ENCODE results near the gene INAFM2.

DNA sequence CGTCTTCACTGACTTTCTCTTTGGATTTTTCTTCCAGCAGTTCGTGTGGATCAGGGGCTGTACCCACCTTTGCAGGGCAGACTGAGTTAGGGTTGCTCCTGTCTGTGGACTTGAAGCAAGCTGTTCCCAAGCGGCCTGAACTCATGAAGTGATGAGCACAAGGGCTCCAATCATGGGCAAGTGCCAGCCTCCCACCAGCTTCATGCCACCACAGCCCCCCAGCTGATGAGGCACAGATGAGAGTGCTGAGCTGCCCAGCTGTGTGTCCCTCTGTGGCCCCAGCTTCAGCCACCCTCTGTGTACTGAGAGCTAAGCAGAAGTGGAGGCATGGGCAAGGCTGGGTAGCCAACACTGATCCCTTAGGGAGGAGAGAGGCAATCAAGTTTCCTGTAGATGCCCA is 12.5 kb upstream of the INAFM2 start:
- no peak for TF ChIP-seq CTCF (tag by site-specific recombination; IDR thresholded peaks at IDR 0.05)
- no peak for TF ChIP-seq HOXA7 (CRISPR knock-in tag; IDR thresholded peaks at IDR 0.05; ENCODE audit: borderline replicate concordance)
- TF ChIP-seq, protein P1, sequence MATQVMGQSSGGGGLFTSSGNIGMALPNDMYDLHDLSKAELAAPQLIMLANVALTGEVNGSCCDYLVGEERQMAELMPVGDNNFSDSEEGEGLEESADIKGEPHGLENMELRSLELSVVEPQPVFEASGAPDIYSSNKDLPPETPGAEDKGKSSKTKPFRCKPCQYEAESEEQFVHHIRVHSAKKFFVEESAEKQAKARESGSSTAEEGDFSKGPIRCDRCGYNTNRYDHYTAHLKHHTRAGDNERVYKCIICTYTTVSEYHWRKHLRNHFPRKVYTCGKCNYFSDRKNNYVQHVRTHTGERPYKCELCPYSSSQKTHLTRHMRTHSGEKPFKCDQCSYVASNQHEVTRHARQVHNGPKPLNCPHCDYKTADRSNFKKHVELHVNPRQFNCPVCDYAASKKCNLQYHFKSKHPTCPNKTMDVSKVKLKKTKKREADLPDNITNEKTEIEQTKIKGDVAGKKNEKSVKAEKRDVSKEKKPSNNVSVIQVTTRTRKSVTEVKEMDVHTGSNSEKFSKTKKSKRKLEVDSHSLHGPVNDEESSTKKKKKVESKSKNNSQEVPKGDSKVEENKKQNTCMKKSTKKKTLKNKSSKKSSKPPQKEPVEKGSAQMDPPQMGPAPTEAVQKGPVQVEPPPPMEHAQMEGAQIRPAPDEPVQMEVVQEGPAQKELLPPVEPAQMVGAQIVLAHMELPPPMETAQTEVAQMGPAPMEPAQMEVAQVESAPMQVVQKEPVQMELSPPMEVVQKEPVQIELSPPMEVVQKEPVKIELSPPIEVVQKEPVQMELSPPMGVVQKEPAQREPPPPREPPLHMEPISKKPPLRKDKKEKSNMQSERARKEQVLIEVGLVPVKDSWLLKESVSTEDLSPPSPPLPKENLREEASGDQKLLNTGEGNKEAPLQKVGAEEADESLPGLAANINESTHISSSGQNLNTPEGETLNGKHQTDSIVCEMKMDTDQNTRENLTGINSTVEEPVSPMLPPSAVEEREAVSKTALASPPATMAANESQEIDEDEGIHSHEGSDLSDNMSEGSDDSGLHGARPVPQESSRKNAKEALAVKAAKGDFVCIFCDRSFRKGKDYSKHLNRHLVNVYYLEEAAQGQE (tag by site-specific recombination; IDR thresholded peaks at IDR 0.05), result no peak
- TF ChIP-seq ZNF24 (tag by site-specific recombination; IDR thresholded peaks at IDR 0.05), result no peak
- TF ChIP-seq IKZF3 (tag by site-specific recombination; IDR thresholded peaks at IDR 0.05), result no peak
- TF ChIP-seq ZBTB8A (tag by site-specific recombination; IDR thresholded peaks at IDR 0.05), result no peak
- TF ChIP-seq ZNF544 (tag by site-specific recombination; IDR thresholded peaks at IDR 0.05), result no peak
- TF ChIP-seq MZF1 (tag by site-specific recombination; IDR thresholded peaks at IDR 0.05; ENCODE audit: borderline replicate concordance), result no peak
- TF ChIP-seq ZFP3 (tag by site-specific recombination; IDR thresholded peaks at IDR 0.05; ENCODE audit: low read depth), result no peak
